ENCODE measurements around the gene SIPA1L2. TPM values are rescaled to one million over a fixed set of nuclear protein-coding genes. Genes with fewer than 3 reads are reported as not detected.

Gene SIPA1L2
- total RNA-seq, 1 donor from 2014 or later, result 8.0 TPM

DNA sequence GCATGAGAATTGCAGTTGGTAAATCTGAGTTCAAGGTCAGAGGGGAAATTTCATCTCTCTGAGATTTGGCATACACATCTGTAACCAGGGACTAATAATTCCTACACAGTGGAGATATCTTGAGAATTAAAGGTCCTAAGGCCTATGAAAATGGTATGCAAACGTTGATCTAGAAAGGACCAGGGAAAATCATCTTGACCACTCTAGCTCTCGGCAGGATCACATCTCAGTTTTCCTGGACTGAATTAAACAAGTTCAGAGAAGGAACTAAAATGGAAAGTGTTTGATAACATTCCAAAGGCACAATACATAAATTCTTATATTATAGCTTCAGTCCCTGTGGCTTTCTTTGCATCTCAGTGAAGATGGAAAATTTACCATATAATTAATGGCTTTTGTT is 28.5 kb upstream of the SIPA1L2 start:
- no peak for DNase-seq (ENCODE audit: low read depth)
- TF ChIP-seq, protein P1, sequence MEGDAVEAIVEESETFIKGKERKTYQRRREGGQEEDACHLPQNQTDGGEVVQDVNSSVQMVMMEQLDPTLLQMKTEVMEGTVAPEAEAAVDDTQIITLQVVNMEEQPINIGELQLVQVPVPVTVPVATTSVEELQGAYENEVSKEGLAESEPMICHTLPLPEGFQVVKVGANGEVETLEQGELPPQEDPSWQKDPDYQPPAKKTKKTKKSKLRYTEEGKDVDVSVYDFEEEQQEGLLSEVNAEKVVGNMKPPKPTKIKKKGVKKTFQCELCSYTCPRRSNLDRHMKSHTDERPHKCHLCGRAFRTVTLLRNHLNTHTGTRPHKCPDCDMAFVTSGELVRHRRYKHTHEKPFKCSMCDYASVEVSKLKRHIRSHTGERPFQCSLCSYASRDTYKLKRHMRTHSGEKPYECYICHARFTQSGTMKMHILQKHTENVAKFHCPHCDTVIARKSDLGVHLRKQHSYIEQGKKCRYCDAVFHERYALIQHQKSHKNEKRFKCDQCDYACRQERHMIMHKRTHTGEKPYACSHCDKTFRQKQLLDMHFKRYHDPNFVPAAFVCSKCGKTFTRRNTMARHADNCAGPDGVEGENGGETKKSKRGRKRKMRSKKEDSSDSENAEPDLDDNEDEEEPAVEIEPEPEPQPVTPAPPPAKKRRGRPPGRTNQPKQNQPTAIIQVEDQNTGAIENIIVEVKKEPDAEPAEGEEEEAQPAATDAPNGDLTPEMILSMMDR (conservative IDR thresholded peaks at IDR 0.05; ENCODE audit: low read depth, low read length), result no peak
- H3K4me3 ChIP-seq (ENCODE audit: low read depth, low read length), result no peak overlapping the region

DNA sequence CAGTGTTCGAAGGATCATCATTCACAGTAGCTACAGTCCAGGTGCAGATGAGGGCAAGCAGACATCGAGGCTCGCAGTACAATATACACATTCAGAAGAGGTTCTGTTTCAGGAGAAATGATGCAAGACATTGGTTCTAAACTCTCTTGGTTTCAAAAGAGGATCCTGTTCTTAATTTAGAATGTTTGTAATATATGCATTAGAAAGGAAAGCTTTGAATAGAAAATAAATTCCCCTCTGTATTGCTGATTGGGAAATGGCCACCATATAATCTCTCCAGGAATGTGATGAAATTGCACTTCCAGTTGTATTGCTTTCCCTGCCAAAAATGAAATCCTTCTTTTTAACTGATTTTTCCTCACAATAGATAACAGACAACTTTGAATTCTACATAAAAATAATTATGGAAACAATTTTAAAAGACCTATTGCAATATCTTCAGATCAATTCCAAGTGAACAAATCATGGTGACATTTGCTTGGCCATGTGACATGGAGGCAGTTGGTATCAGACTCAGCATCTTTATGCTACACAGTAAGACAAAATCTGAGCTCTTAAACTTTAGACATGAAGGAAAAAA is 27.6 kb upstream of the SIPA1L2 start:
- TF ChIP-seq, protein P1 (conservative IDR thresholded peaks at IDR 0.05; ENCODE audit: low read depth, low read length), result no peak
- no peak for DNase-seq (ENCODE audit: low read depth)
- H3K4me3 ChIP-seq (ENCODE audit: low read depth, low read length), result no peak overlapping the region

DNA sequence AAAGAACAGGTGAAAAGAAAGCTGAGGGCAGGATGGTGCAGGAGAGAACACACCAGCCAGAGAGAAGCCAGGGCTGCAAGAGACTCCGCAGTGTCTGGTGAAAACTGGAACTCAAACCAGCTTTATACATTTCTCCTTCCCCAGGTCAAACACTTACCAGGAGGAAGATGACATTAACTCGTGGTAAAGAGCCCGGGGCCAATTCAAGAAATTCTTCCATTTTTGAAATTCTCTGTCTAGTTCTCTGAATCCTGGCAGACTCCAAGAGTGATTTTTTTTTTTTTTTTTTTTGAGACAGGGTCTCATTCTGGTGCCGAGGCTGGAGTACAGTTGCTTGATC is 25.8 kb upstream of the SIPA1L2 start:
- DNase-seq (ENCODE audit: low read depth), result no peak
- TF ChIP-seq, protein P1 (conservative IDR thresholded peaks at IDR 0.05; ENCODE audit: low read depth, low read length), result no peak
- no peak overlapping the region for H3K4me3 ChIP-seq (ENCODE audit: low read depth, low read length)

DNA sequence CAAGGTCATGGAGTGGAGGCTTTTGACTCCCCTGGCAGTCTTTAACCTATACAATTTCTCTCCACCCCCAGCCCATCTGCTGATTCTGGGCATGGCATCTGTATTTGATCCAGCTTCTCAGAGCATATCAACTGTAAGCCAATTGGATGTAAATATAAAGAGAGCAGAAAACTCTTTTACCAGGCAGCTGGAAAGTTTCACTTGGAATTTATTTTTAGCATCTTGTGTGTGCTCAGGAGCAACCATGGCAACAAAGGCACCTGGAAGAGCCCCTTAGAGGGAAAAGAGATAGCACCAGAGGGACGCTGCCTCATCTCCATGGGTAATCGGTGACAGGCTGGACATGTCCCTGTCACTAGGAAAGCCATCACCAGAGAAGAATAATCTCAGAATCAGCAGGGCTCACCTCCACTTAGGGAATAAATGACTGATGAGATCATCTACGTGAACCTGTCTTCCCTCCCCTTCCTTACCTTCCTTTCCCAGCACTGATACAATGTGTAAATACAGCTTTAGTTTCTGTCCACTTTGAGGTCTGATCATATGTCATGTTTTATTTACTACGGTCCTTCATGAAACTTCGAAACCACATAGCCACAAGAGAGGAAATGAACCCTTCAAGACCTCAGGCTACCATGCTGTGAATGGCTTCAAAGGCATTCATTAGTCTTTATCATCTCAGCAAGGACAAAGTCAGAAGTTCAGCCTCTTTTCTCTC is 25.3 kb upstream of the SIPA1L2 start:
- H3K4me3 ChIP-seq (ENCODE audit: low read depth, low read length), result no peak overlapping the region
- DNase-seq (ENCODE audit: low read depth), result no peak
- TF ChIP-seq, protein P1 (conservative IDR thresholded peaks at IDR 0.05; ENCODE audit: low read depth, low read length), result no peak

DNA sequence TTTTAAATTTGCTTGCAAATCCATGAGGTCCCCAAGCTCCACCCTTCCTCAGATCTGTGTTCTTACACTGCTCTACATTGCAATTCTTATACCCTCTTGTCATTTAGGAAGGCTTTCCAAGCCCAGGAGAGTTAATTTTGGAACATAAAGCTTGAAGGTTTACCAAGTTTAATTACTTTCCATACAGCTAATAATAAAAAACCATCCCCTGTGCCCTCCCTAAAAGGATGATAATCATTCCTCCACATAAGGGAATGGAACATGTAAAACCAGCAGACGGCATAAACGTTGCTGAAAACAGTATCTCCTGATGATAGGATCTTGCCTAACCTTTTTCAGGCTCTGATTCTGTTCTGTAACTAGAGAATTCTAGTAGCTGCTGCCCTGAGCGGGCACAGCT is 23.9 kb upstream of the SIPA1L2 start:
- DNase-seq (ENCODE audit: low read depth), result no peak
- TF ChIP-seq, protein P1 (conservative IDR thresholded peaks at IDR 0.05; ENCODE audit: low read depth, low read length), result no peak
- no peak overlapping the region for H3K4me3 ChIP-seq (ENCODE audit: low read depth, low read length)

DNA sequence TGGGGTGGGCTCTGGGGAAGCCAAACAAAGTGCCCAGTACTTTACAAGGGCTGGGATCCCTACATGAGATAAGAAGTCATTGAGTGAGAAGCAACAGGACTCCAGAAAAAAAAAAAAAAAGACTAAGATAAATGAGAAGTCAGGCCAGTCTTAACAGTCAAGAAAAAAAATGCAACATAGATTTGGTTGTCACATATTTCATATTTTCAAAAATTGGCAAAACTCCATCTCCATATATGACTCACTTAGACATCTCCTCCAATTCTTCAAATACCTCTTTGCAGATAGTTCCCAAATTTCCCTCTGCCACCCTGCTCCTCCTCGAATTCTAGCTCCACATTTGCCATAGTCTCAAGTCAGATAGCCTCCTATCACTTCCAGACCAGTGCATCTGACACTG is 20.9 kb upstream of the SIPA1L2 start:
- DNase-seq (ENCODE audit: low read depth), result no peak
- TF ChIP-seq, protein P1 (conservative IDR thresholded peaks at IDR 0.05; ENCODE audit: low read depth, low read length), result no peak
- H3K4me3 ChIP-seq (ENCODE audit: low read depth, low read length), result no peak overlapping the region

DNA sequence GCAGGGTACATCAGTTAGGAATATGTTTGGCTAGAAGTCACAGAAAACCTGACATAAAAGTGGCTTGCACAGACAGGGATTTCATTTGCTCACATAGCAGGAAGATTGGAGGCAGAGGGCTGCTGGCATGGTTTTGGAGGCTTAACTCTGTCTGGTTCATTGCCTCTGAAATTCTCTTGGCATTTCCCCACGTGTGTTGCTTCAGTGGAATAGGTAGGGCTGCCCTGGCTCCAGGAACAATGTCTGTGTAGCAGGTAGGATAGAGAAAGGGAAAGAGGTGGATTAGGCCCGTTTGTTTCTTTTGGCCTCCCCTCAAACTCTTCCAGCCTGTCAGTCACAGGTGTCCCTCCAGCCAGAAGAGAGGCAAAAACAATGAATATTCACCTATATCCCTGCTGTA is 20.5 kb upstream of the SIPA1L2 start:
- DNase-seq (ENCODE audit: low read depth), result no peak
- no peak overlapping the region for H3K4me3 ChIP-seq (ENCODE audit: low read depth, low read length)
- TF ChIP-seq, protein P1 (conservative IDR thresholded peaks at IDR 0.05; ENCODE audit: low read depth, low read length), result no peak

All from epithelial cell of proximal tubule (primary cell).